T-cell (primary cell): Measurements from ENCODE around the gene MS4A10. TPM values are rescaled to one million over a fixed set of nuclear protein-coding genes. Genes with fewer than 3 reads are reported as not detected.

ENCODE experiments used
- ATAC-seq, 4 experiments: fragments of 200-7000 bp in 3 of 4; fragments of 150-1000 bp in 1 of 4; cut with Tn5 transposase; replicated peaks in 1 of 4; 1 replicate in 3 of 4; 2 replicates in 1 of 4; pipeline ENCODE4 v1.10.0; 2021; ENCODE audit warnings: moderate library complexity in 3 of 4, mild to moderate bottlenecking in 2 of 4, moderate number of reproducible peaks in 1 of 4
- CTCF ChIA-PET, 2 donors: fragments of 300-600 bp; sonication (Branson Sonifier 250); formaldehyde crosslinking; loops; one replicate each; lab custom pipeline; 2022; ENCODE audit warnings: antibody characterized with exemption in 2 of 2; lab: Charles Lee
- POLR2A ChIA-PET, 2 donors: fragments of 300-600 bp; sonication (Branson Sonifier 250); formaldehyde crosslinking; loops; one replicate each; lab custom pipeline; 2022; ENCODE audit warnings: antibody characterized with exemption in 2 of 2; lab: Charles Lee
- DNase-seq, 35 experiments: peaks; one replicate each; pipeline versions ENCODE4 v3.0.0 to v3.0.0-alpha.2; 2013 to 2023
- H3K27ac ChIP-seq: one replicate; pipeline ENCODE4 v1.5.1; 2013; ENCODE audit warnings: low read length
- H3K27me3 ChIP-seq, 2 experiments: replicated peaks in 1 of 2; 1 replicate in 1 of 2; 2 replicates in 1 of 2; pipeline versions ENCODE4 v1.6.1 to v1.7.0; 2013; ENCODE audit warnings: low read length in 1 of 2, mixed read lengths in 1 of 2; ENCODE audit not compliant: control insufficient read depth in 2 of 2, insufficient read depth in 2 of 2; ENCODE audit errors: extremely low read depth in 1 of 2
- H3K36me3 ChIP-seq, 2 donors: 1 replicate in 1 of 2; 2 replicates in 1 of 2; pipeline versions ENCODE4 v1.6.1 to v1.7.0; 2013; ENCODE audit warnings: low read length in 1 of 2; ENCODE audit not compliant: control insufficient read depth in 2 of 2, insufficient read depth in 1 of 2; ENCODE audit errors: extremely low read depth in 1 of 2
- H3K4me1 ChIP-seq, 2 experiments: 1 replicate in 1 of 2; 2 replicates in 1 of 2; pipeline versions ENCODE4 v1.6.1 to v1.7.0; 2013; ENCODE audit warnings: low read length in 2 of 2, mixed read lengths in 1 of 2; ENCODE audit not compliant: insufficient read depth in 2 of 2, control insufficient read depth in 1 of 2; ENCODE audit errors: extremely low read depth in 1 of 2
- H3K4me3 ChIP-seq, 2 donors: 1 replicate in 1 of 2; 2 replicates in 1 of 2; pipeline versions ENCODE4 v1.5.1 to v1.7.0; 2013; ENCODE audit warnings: mild to moderate bottlenecking in 2 of 2, low read length in 1 of 2, moderate library complexity in 1 of 2; ENCODE audit not compliant: control insufficient read depth in 1 of 2; ENCODE audit errors: extremely low read depth in 1 of 2
- H3K9me3 ChIP-seq: 2 replicates; pipeline ENCODE4 v1.7.0; 2013
- H3K27ac Mint-ChIP-seq, 2 donors: one replicate each; pipeline ENCODE4 v1.8.0; 2020 to 2021; ENCODE audit warnings: mild to moderate bottlenecking in 2 of 2, mixed read lengths in 2 of 2
- H3K27me3 Mint-ChIP-seq, 2 donors: one replicate each; pipeline ENCODE4 v1.8.0; 2021 to 2022; ENCODE audit warnings: mixed read lengths in 2 of 2
- H3K36me3 Mint-ChIP-seq: one replicate; pipeline ENCODE4 v1.8.0; 2021; ENCODE audit warnings: mixed read lengths
- H3K4me1 Mint-ChIP-seq, 3 donors: one replicate each; pipeline ENCODE4 v1.8.0; 2020 to 2022; ENCODE audit warnings: mixed read lengths in 3 of 3, mild to moderate bottlenecking in 1 of 3
- H3K4me3 Mint-ChIP-seq, 3 donors: one replicate each; pipeline ENCODE4 v1.8.0; 2020 to 2022; ENCODE audit warnings: mild to moderate bottlenecking in 3 of 3, mixed read lengths in 3 of 3, moderate library complexity in 3 of 3
- H3K9me3 Mint-ChIP-seq, 3 donors: one replicate each; pipeline ENCODE4 v1.8.0; 2020 to 2022; ENCODE audit warnings: mixed read lengths in 3 of 3
- WGBS: methylation state at CpG from one replicate; pipeline ENCODE4 v1.1.5; 2013; ENCODE audit warnings: missing lambda C conversion rate; ENCODE audit not compliant: insufficient coverage; 5-methylcytosine and 5-hydroxymethylcytosine counted together
- total RNA-seq, 35 experiments: library from RNA in 6 of 35; stranded (reverse) in 6 of 35; fragments of 120-200 nt in 1 of 35; gene quantifications; one replicate each; pipeline versions ENCODE4 v1.2.1 to v1.2.4 and lab custom pipeline; 2013 to 2026

The MS4A10 gene
- total RNA-seq, 5 donors from 2014 or later (not counting 1 experiment from before 2014, with no cell fraction given): not detected

DNA sequence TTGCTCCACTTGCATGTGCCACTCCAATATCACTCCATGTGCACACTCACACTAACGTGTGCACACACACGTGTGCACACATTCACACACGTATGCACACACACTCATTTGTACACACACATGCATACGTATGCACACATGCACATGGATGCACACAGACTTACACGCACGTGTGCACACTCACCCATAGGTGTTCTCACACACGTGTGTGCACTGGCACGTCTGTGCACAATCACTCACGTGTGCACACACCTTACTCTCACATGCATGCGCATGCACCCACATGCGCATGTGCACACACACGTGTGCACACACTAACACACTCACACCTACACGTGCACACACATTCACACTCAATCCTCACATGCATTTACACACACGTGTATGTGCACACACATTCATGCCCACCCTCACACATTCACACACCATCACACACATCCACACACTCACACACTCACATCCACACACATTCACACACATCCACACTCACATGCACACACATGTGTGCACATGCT is 37.7 kb upstream of the MS4A10 start:
- H3K4me3 ChIP-seq: no peak overlapping the region
- Mint-ChIP-seq H3K9me3 (peaks cover 0 to 4% (median 0%) of the 10 kb centered on the region in 3 donors), H3K27ac (no peak overlapping the region), H3K4me1 (no peaks in the 10 kb centered on the region), H3K36me3 (no peaks in the 10 kb centered on the region), H3K27me3 (peaks cover 25 to 30% of the 10 kb centered on the region in 2 donors), H3K4me3 (no peak overlapping the region)
- no peaks in the 10 kb centered on the region for H3K4me1 ChIP-seq
- H3K27ac ChIP-seq: no peak overlapping the region
- ChIA-PET POLR2A (no interaction called here), CTCF (no interaction called here)
- H3K36me3 ChIP-seq: no peaks in the 10 kb centered on the region
- H3K27me3 ChIP-seq: peaks cover 0 to 29% of the 10 kb centered on the region in 2 experiments
- DNase-seq (no peak), ATAC-seq (no peak)
- WGBS: 90% methylated on average over 14 of the region's 14 CpGs
- no peaks in the 10 kb centered on the region for H3K9me3 ChIP-seq

DNA sequence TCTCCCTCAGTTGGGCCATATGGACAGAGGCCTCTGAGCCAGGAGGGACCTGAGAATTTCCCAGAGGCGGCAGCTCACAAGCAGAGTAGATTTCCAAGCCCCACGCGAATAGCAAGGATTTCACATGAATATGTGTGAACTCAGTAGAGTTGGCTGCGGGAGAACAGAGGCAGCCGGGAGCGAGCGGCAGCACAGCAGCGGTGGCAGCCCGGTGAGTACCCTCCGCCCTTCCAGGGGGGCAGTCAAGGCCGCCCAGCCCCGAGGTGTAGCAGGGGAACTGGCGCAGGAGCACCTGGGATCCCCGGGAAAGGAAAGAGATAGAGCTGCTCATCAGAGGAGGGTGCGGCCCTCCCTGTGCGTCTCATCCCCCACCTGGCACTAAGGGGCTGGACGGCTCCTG is 36.9 kb upstream of the MS4A10 start:
- Histone ChIP-seq H3K4me3 (no peak overlapping the region), H3K9me3 (no peaks in the 10 kb centered on the region), H3K27ac (no peak overlapping the region), H3K27me3 (peaks cover 0 to 31% of the 10 kb centered on the region in 2 experiments), H3K36me3 (no peaks in the 10 kb centered on the region), H3K4me1 (no peaks in the 10 kb centered on the region)
- no peak overlapping the region for H3K4me3 Mint-ChIP-seq
- H3K27me3 Mint-ChIP-seq: peaks cover 30 to 31% of the 10 kb centered on the region in 2 donors
- H3K36me3 Mint-ChIP-seq: no peaks in the 10 kb centered on the region
- no peaks in the 10 kb centered on the region for H3K4me1 Mint-ChIP-seq
- ChIA-PET CTCF (no interaction called here), POLR2A (no interaction called here)
- no peak for ATAC-seq
- peaks cover 0 to 4% (median 0%) of the 10 kb centered on the region in 3 donors for H3K9me3 Mint-ChIP-seq
- WGBS: 91% methylated on average over 11 of the region's 17 CpGs
- H3K27ac Mint-ChIP-seq: no peak overlapping the region
- DNase-seq: no peak

GRCh38 chr11:60748821-60749220 is 36.3 kb upstream of the MS4A10 start:
- 80% methylated on average over 5 of the region's 8 CpGs for WGBS
- H3K9me3 ChIP-seq: no peaks in the 10 kb centered on the region
- Mint-ChIP-seq H3K27ac (no peak overlapping the region), H3K36me3 (no peaks in the 10 kb centered on the region), H3K27me3 (peaks cover 28 to 33% of the 10 kb centered on the region in 2 donors), H3K4me1 (no peaks in the 10 kb centered on the region), H3K4me3 (no peak overlapping the region), H3K9me3 (peaks cover 0 to 4% (median 0%) of the 10 kb centered on the region in 3 donors)
- no peak overlapping the region for H3K4me3 ChIP-seq
- POLR2A ChIA-PET: no interaction called here
- CTCF ChIA-PET: no interaction called here
- H3K27ac ChIP-seq: no peak overlapping the region
- no peaks in the 10 kb centered on the region for H3K36me3 ChIP-seq
- ATAC-seq (no peak), DNase-seq (no peak)
- H3K4me1 ChIP-seq: no peaks in the 10 kb centered on the region
- H3K27me3 ChIP-seq: peaks cover 0 to 31% of the 10 kb centered on the region in 2 experiments

- CTCF ChIA-PET: no interaction called here
- POLR2A ChIA-PET: no interaction called here
- H3K4me1 Mint-ChIP-seq: no peaks in the 10 kb centered on the region
These were observed 34.2 kb upstream of the MS4A10 start for GRCh38 chr11:60750911-60751310.

DNA sequence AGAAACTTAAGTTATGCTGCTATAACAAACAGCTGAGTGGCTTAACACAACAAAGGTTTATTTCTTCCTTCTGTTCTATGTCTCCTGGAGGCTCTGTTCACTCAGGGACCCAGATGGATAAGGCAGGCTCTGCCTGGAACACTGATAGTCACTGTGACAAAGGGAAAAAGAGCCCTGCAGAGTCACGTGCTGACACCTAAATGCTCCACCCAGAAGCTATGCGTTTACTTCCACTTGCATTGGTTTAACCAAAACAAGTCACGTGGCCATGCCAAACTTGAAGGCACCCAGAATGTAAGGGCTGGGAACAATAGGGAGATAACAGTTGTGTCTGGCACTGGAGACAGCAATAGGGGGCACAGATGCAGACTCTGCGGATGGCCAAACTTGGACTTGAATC is 31.8 kb upstream of the MS4A10 start:
- ChIA-PET POLR2A (no interaction called here), CTCF (no interaction called here)
- Mint-ChIP-seq H3K27me3 (peaks cover 19 to 43% of the 10 kb centered on the region in 2 donors), H3K4me3 (no peak overlapping the region), H3K9me3 (no peaks in the 10 kb centered on the region), H3K36me3 (no peaks in the 10 kb centered on the region), H3K27ac (no peak overlapping the region), H3K4me1 (no peaks in the 10 kb centered on the region)
- no peak overlapping the region for H3K27ac ChIP-seq
- H3K9me3 ChIP-seq: no peaks in the 10 kb centered on the region
- no peak for DNase-seq
- peaks cover 0 to 35% of the 10 kb centered on the region in 2 experiments for H3K27me3 ChIP-seq
- H3K36me3 ChIP-seq: no peaks in the 10 kb centered on the region
- no peaks in the 10 kb centered on the region for H3K4me1 ChIP-seq
- no peak for ATAC-seq
- 63% methylated on average over 3 of the region's 4 CpGs for WGBS
- H3K4me3 ChIP-seq: no peak overlapping the region

More at GRCh38 chr11:60750911-60751310, 34.2 kb upstream of the MS4A10 start:
- no peak overlapping the region for H3K4me3 Mint-ChIP-seq
- no peak overlapping the region for H3K27ac Mint-ChIP-seq
- WGBS: 90% methylated on average over 2 of the region's 3 CpGs
- ATAC-seq: no peak
- Histone ChIP-seq H3K36me3 (no peaks in the 10 kb centered on the region), H3K4me1 (no peaks in the 10 kb centered on the region), H3K4me3 (no peak overlapping the region), H3K9me3 (no peaks in the 10 kb centered on the region), H3K27ac (no peak overlapping the region), H3K27me3 (peaks cover 0 to 31% of the 10 kb centered on the region in 2 experiments)
- H3K36me3 Mint-ChIP-seq: no peaks in the 10 kb centered on the region
- DNase-seq: no peak
- no peaks in the 10 kb centered on the region for H3K9me3 Mint-ChIP-seq
- peaks cover 23 to 24% of the 10 kb centered on the region in 2 donors for H3K27me3 Mint-ChIP-seq

DNA sequence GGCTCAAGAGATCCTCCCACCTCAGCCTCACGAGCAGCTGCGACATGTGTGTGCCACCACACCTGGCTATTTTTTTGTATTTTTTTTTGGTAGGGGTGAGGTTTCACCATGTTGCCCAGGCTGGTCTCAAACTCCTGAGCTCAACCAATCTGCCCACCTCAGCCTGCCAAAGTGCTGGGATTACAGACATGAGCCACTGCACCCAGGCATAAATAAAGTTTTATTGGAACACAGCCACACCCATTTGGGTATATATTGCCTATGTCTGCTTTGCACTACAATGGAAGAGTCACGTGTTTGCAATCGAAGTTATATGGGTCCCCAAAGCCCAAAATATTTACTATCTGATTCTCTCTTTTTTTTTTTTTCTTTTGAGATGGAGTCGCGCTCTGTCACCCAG is 30.2 kb upstream of the MS4A10 start:
- Mint-ChIP-seq H3K4me3 (no peak overlapping the region), H3K27ac (no peak overlapping the region), H3K27me3 (peaks cover 32 to 57% of the 10 kb centered on the region in 2 donors), H3K9me3 (no peaks in the 10 kb centered on the region), H3K36me3 (no peaks in the 10 kb centered on the region), H3K4me1 (no peaks in the 10 kb centered on the region)
- WGBS: no CpG with 5 or more reads among the region's 6 CpGs
- no peak overlapping the region for H3K27ac ChIP-seq
- no peaks in the 10 kb centered on the region for H3K9me3 ChIP-seq
- POLR2A ChIA-PET: no interaction called here
- ATAC-seq (no peak), DNase-seq (no peak)
- peaks cover 0 to 25% of the 10 kb centered on the region in 2 experiments for H3K27me3 ChIP-seq
- no peaks in the 10 kb centered on the region for H3K4me1 ChIP-seq
- no peak overlapping the region for H3K4me3 ChIP-seq
- CTCF ChIA-PET: no interaction called here
- no peaks in the 10 kb centered on the region for H3K36me3 ChIP-seq
